K562 (cell line): ENCODE measurements around the gene SERPINI2. TPM values are rescaled to one million over a fixed set of nuclear protein-coding genes. Genes with fewer than 3 reads are reported as not detected.
A peak's percentile ranks its signal among the peaks of the same experiment; 100 is the strongest.

Experiments used
- ATAC-seq: fragments of 200-7000 bp; cut with Tn5 transposase; 3 replicates; pipeline ENCODE4 v1.9.1; 2020; ENCODE audit warnings: moderate library complexity
- Bru-seq: library from RNA; stranded (reverse); fragments of 400-500 nt; gene quantifications from one replicate; lab custom pipeline; 2021; lab: Mats Ljungman, UMichigan
- BruChase-seq, 2 experiments: library from RNA; stranded (reverse); fragments of 400-500 nt; gene quantifications; one replicate each; lab custom pipeline; 2021; lab: Mats Ljungman, UMichigan
- BruUV-seq: library from RNA; stranded (reverse); fragments of 400-500 nt; replicated peaks from 2 replicates; lab custom pipeline; 2021; lab: Mats Ljungman, UMichigan
- CTCF ChIA-PET: fragments of 300-600 bp; formaldehyde crosslinking; extraction: SDS; loops from one replicate; lab custom pipeline; 2021; ENCODE audit warnings: low intra/inter-chr PET ratio; lab: Yijun Ruan, JAX
- POLR2A ChIA-PET: fragments of 300-600, 350-650 bp; sonication (Branson Sonifier 250); formaldehyde crosslinking; extraction: SDS; loops from one replicate; lab custom pipeline; 2021; ENCODE audit warnings: antibody characterized with exemption, inconsistent platforms; lab: Yijun Ruan, JAX
- DNase-seq, 4 experiments: peaks; one replicate each; pipeline versions ENCODE4 v3.0.0 to v3.0.0-alpha.2; 2011 to 2018; ENCODE audit warnings: low spot score in 3 of 4, mixed read lengths in 3 of 4; ENCODE audit errors: extremely low read depth in 1 of 4
- FAIRE-seq: peaks from 2 replicates; lab custom pipeline; 2011; peaks lifted over from hg19 to GRCh38; lab: Jason Lieb, UNC
- H2AFZ ChIP-seq: 2 replicates; pipeline ENCODE4 v1.6.0; 2011; ENCODE audit warnings: low read depth, low read length, control low read depth, inconsistent platforms
- H3K27ac ChIP-seq: fragments of 200-600 bp; 3 replicates; pipeline ENCODE4 v1.8.0; 2011; ENCODE audit warnings: low read depth, mild to moderate bottlenecking, control low read depth, inconsistent platforms, low read length, moderate library complexity, mixed read lengths; ENCODE audit errors: extremely low read depth
- H3K27me3 ChIP-seq, 2 experiments: fragments of 300-600 bp in 1 of 2; 2 replicates in 1 of 2; 3 replicates in 1 of 2; pipeline versions ENCODE4 v1.6.0 to v1.8.0; 2011; ENCODE audit warnings: inconsistent platforms in 2 of 2, low read length in 2 of 2, mild to moderate bottlenecking in 1 of 2, mixed read lengths in 1 of 2, moderate library complexity in 1 of 2; ENCODE audit not compliant: control insufficient read depth in 2 of 2, insufficient read depth in 2 of 2
- H3K36me3 ChIP-seq: fragments of 300-600 bp; 3 replicates; pipeline ENCODE4 v1.8.0; 2011; ENCODE audit warnings: mild to moderate bottlenecking, low read length, inconsistent platforms; ENCODE audit not compliant: control insufficient read depth, insufficient read depth
- H3K4me1 ChIP-seq, 2 experiments: fragments of 200-600 bp in 1 of 2; replicated peaks in 1 of 2; 2 replicates in 1 of 2; 3 replicates in 1 of 2; pipeline versions ENCODE4 v1.5.1 to v1.8.0; 2011; ENCODE audit warnings: inconsistent platforms in 2 of 2, low read length in 2 of 2, mild to moderate bottlenecking in 1 of 2, mixed read lengths in 1 of 2, moderate library complexity in 1 of 2; ENCODE audit not compliant: control insufficient read depth in 2 of 2, insufficient read depth in 2 of 2
- H3K4me2 ChIP-seq: 2 replicates; pipeline ENCODE4 v1.6.1; 2011; ENCODE audit warnings: low read length, control low read depth, inconsistent platforms, mixed read lengths; ENCODE audit not compliant: insufficient read depth
- H3K4me3 ChIP-seq: fragments of 200-600 bp; sonication (generic), shearing (Covaris generic); 2 replicates; pipeline ENCODE4 v1.5.1; 2016; ENCODE audit warnings: control low read depth, inconsistent platforms
- H3K79me2 ChIP-seq: fragments of 200-600 bp; 3 replicates; pipeline ENCODE4 v1.8.0; 2011; ENCODE audit warnings: low read length, inconsistent platforms; ENCODE audit not compliant: control insufficient read depth, insufficient read depth
- H3K9ac ChIP-seq, 2 experiments: 2 replicates each; pipeline versions ENCODE4 v1.6.0 to v1.6.1; 2011; ENCODE audit warnings: low read depth in 2 of 2, low read length in 2 of 2, control low read depth in 1 of 2, inconsistent platforms in 1 of 2, mild to moderate bottlenecking in 1 of 2, mixed read lengths in 1 of 2; ENCODE audit not compliant: insufficient read depth in 1 of 2
- H3K9me1 ChIP-seq: one replicate; pipeline ENCODE4 v1.6.0; 2011; ENCODE audit warnings: inconsistent platforms, mild to moderate bottlenecking, low read length, moderate library complexity; ENCODE audit not compliant: control insufficient read depth, insufficient read depth
- H3K9me3 ChIP-seq: replicated peaks from 2 replicates; pipeline ENCODE4 v1.5.1; 2011; ENCODE audit warnings: low read depth, low read length, inconsistent platforms; ENCODE audit not compliant: control insufficient read depth, insufficient read depth
- H4K20me1 ChIP-seq: replicated peaks from 2 replicates; pipeline ENCODE4 v1.6.1; 2011; ENCODE audit warnings: low read length, inconsistent platforms, mixed read lengths; ENCODE audit not compliant: control insufficient read depth, insufficient read depth
- ARNT ChIP-seq, 2 experiments: fragments of 450-650 bp; IDR thresholded peaks; 2 replicates each; pipeline ENCODE4 v1.6.1; 2016; ENCODE audit warnings: mild to moderate bottlenecking in 1 of 2
- KLF13 ChIP-seq: fragments of 450-650 bp; IDR thresholded peaks from 2 replicates; pipeline ENCODE4 v1.6.1; 2016; ENCODE audit warnings: missing genetic modification characterization, low read depth, mild to moderate bottlenecking, missing compliant biosample characterization, moderate library complexity, borderline replicate concordance
- PCBP2 ChIP-seq: fragments of 200-400 bp; formaldehyde crosslinking; IDR thresholded peaks from 2 replicates; pipeline ENCODE4 v1.6.1; 2018; ENCODE audit warnings: low read length, low read depth, mild to moderate bottlenecking, moderate library complexity; ENCODE audit not compliant: poor library complexity, severe bottlenecking
- PML ChIP-seq: IDR thresholded peaks from 2 replicates; pipeline ENCODE4 v1.6.1; 2012; ENCODE audit warnings: low read length, inconsistent platforms
- PURB ChIP-seq: sonication (generic); formaldehyde crosslinking; IDR thresholded peaks from 2 replicates; pipeline ENCODE4 v1.9.0; 2021; ENCODE audit warnings: low read depth, mild to moderate bottlenecking, missing genetic modification reagents
- ZNF212 ChIP-seq: fragments of 450-650 bp; formaldehyde crosslinking; IDR thresholded peaks from 2 replicates; pipeline ENCODE4 v1.4.0; 2020; ENCODE audit warnings: mild to moderate bottlenecking
- ZNF280A ChIP-seq: fragments of 450-650 bp; IDR thresholded peaks from 2 replicates; pipeline ENCODE4 v1.6.1; 2018; ENCODE audit warnings: mild to moderate bottlenecking, low read depth; ENCODE audit not compliant: partially characterized antibody
- ZNF436 ChIP-seq: fragments of 250-450, 450-650 bp; sonication (Bioruptor Pico); formaldehyde crosslinking; IDR thresholded peaks from 2 replicates; pipeline ENCODE4 v1.7.0; 2020; ENCODE audit warnings: mild to moderate bottlenecking
- ZNF512 ChIP-seq: IDR thresholded peaks from 2 replicates; pipeline ENCODE4 v1.6.1; 2016; ENCODE audit warnings: missing genetic modification characterization, missing compliant biosample characterization
- WGBS: fragments of 100-300 bp; shearing (Covaris generic); methylation state at CpG from one replicate; pipeline ENCODE4 v1.1.6; 2016; ENCODE audit warnings: low coverage, mixed read lengths; ENCODE audit not compliant: insufficient coverage; ENCODE audit errors: missing lambda C conversion rate; 5-methylcytosine and 5-hydroxymethylcytosine counted together
- in situ Hi-C: fragments of 300-500 bp; cut with MboI; formaldehyde crosslinking; loops from 4 replicates; pipeline ENCODE4 v1.15.0; 2018; ENCODE audit warnings: inconsistent platforms, mixed read lengths
- intact Hi-C: fragments of 100-400 bp; cut with micrococcal nuclease; formaldehyde crosslinking; loops from 2 replicates; pipeline ENCODE4 v1.14.2; 2022
- long read RNA-seq, 3 experiments: library from polyadenylated mRNA in 2 of 3; library from RNA in 1 of 3; unstranded in 2 of 3; stranded (forward) in 1 of 3; transcript quantifications; one replicate each; pipeline ENCODE4 v2.0.0, GENCODE V29; 2019 to 2022
- polyA minus RNA-seq, 3 experiments: library from RNA; depleted of rRNA, polyadenylated mRNA; stranded (reverse); fragments of >200 nt; gene quantifications; 2 replicates each; pipeline ENCODE4 v1.2.3, GENCODE V29; 2011
- polyA plus RNA-seq, 8 experiments: library from polyadenylated mRNA; depleted of rRNA in 4 of 8; stranded (reverse) in 5 of 8; unstranded in 3 of 8; fragments of >200 nt; fragmentation: Nextera tagmentation in 2 of 8; fragmentation: Illumina TruSeq in 1 of 8; extraction: Ambion mirVana in 2 of 8; extraction: Trizol in 1 of 8; gene quantifications; 2 replicates each; pipeline versions ENCODE4 v1.2.1 to v1.2.3, GENCODE V29; 2011 to 2014; ENCODE audit warnings: inconsistent platforms in 1 of 8, missing spikeins in 1 of 8
- total RNA-seq, 7 experiments: library from RNA; depleted of rRNA in 6 of 7; stranded (reverse); fragments of >200 nt in 6 of 7; fragmentation: Illumina TruSeq in 2 of 7; extraction: Trizol in 2 of 7; gene quantifications; 2 replicates each; pipeline versions ENCODE4 v1.2.1 to v1.2.3, GENCODE V29; 2011 to 2021; ENCODE audit warnings: low replicate concordance in 1 of 7

Gene SERPINI2
- total RNA-seq (2011; cell fraction: chromatin; rRNA removed; ENCODE audit: low replicate concordance): not detected in 2 replicates
- total RNA-seq (2011; cell fraction: nucleolus; rRNA removed): not detected in 2 replicates
- total RNA-seq (2011; cell fraction: nucleoplasm; rRNA removed): not detected in 2 replicates
- total RNA-seq (2014; rRNA removed) (not detected in 2 replicates), total RNA-seq (2014; rRNA removed; fragmentation: Illumina TruSeq; extraction: Trizol) (not detected in 2 replicates), total RNA-seq (2015; rRNA removed; fragmentation: Illumina TruSeq; extraction: Trizol) (not detected in 2 replicates), total RNA-seq (2021) (0.13 TPM in 1 of 2 replicates, not detected in the other), polyA plus RNA-seq (2011; rRNA removed) (not detected in 2 replicates), polyA plus RNA-seq (2014; fragmentation: Illumina TruSeq; extraction: Trizol) (not detected in 2 replicates), polyA plus RNA-seq (2014; fragmentation: Nextera tagmentation; extraction: Ambion mirVana) (not detected), polyA plus RNA-seq (2014; rRNA removed) (not detected in 2 replicates), polyA minus RNA-seq (2011; rRNA and poly(A)+ RNA removed) (not detected in 2 replicates), Bru-seq, nascent RNA (not detected), BruChase-seq, experiment 1, labeled RNA remaining after a 2-hour chase (percentile 10 among the genes with signal in this experiment), BruChase-seq, experiment 2, labeled RNA remaining after a 6-hour chase (percentile 21 among the genes with signal in this experiment)
- not detected in 2 replicates for polyA plus RNA-seq (2011; cell fraction: cytosol; rRNA removed)
- polyA plus RNA-seq (2011; cell fraction: nucleus; rRNA removed): not detected in 2 replicates
- not detected in 2 replicates for polyA plus RNA-seq (2012)
- not detected in 2 replicates for polyA minus RNA-seq (2011; cell fraction: cytosol; rRNA and poly(A)+ RNA removed)
- polyA minus RNA-seq (2011; cell fraction: nucleus; rRNA and poly(A)+ RNA removed): not detected in 2 replicates
- long read RNA-seq, experiment 1: 0 reads
- long read RNA-seq, experiment 2: 0 reads
- long read RNA-seq, experiment 3: 0 reads

GRCh38 chr3:167473863-167474262, at the start of gene SERPINI2:
TSS of gene SERPINI2 (minus strand) at chr3:167474042. CDS start at chr3:167471834, 2,208 bp downstream.
- 4% methylated on average over 4 of the region's 4 CpGs for WGBS
- FAIRE-seq (no peak), DNase-seq (no peak), ATAC-seq (no peak)
- Histone ChIP-seq H3K9me3 (no peaks in the 10 kb centered on the region), H3K4me2 (no peak within 1 kb of the TSS), H3K4me1 (no peaks in the 10 kb centered on the region), H3K79me2 (no peaks in the 10 kb centered on the region), H3K9ac (no peak within 1 kb of the TSS), H3K27ac (no peak within 1 kb of the TSS), H3K36me3 (no peaks in the 10 kb centered on the region), H3K9me1 (no peaks in the 10 kb centered on the region), H3K27me3 (no peaks in the 10 kb centered on the region), H2AFZ (no peak within 1 kb of the TSS), H4K20me1 (no peaks in the 10 kb centered on the region), H3K4me3 (no peak within 1 kb of the TSS)
- POLR2A ChIA-PET: no interaction called here
- CTCF ChIA-PET: no interaction called here
- TF ChIP-seq ZNF436 (CRISPR knock-in tag): no peak
- no peak for TF ChIP-seq KLF13
- BruUV-seq: no TSS peak
- in situ Hi-C loops: no loop called here
- intact Hi-C loops: no loop called here

- H3K4me3 ChIP-seq: no peak overlapping the region
- FAIRE-seq (no peak), ATAC-seq (no peak), DNase-seq (no peak)
- no peaks in the 10 kb centered on the region for H3K36me3 ChIP-seq
- ChIA-PET CTCF (no interaction called here), POLR2A (no interaction called here)
- H3K9me3 ChIP-seq: no peaks in the 10 kb centered on the region
- no peaks in the 10 kb centered on the region for H3K9me1 ChIP-seq
- H3K9ac ChIP-seq: no peak overlapping the region
- H2AFZ ChIP-seq: no peak overlapping the region
- H3K79me2 ChIP-seq: no peaks in the 10 kb centered on the region
- H3K27ac ChIP-seq: no peak overlapping the region
- no peaks in the 10 kb centered on the region for H3K4me1 ChIP-seq
- H4K20me1 ChIP-seq: no peaks in the 10 kb centered on the region
- intact Hi-C loops: no loop called here
- H3K4me2 ChIP-seq: no peak overlapping the region
- no peaks in the 10 kb centered on the region for H3K27me3 ChIP-seq
- in situ Hi-C loops: no loop called here
- no TSS peak for BruUV-seq
- TF ChIP-seq PURB (CRISPR knock-in tag) (no peak), PML (no peak), ZNF280A (no peak), ZNF212 (no peak), ZNF512 (tag) (no peak), PCBP2 (no peak), ARNT (IDR thresholded peaks at IDR 0.05) (no peak)
Observed at GRCh38 chr3:167521006-167521355, 47.1 kb upstream of the SERPINI2 start.
